HEK293T (cell line): ENCODE data around the gene CCNYL1.
A peak's percentile ranks its signal among the peaks of the same experiment; 100 is the strongest.

Experiments
- CTCF ChIA-PET: fragments of 350-600 bp; formaldehyde crosslinking; extraction: SDS; loops from one replicate; lab custom pipeline; 2021; ENCODE audit warnings: antibody characterized with exemption, inconsistent platforms; lab: Yijun Ruan, JAX
- POLR2A ChIA-PET: fragments of 350-600 bp; formaldehyde crosslinking; extraction: SDS; loops from one replicate; lab custom pipeline; 2020; ENCODE audit warnings: antibody characterized with exemption, inconsistent platforms; lab: Yijun Ruan, JAX
- DNase-seq: peaks from one replicate; pipeline ENCODE4 v3.0.0; 2012; ENCODE audit warnings: mixed read lengths; ENCODE audit errors: extremely low spot score
- ARNT ChIP-seq: fragments of 450-650 bp; IDR thresholded peaks from 2 replicates; pipeline ENCODE4 v1.6.1; 2017; ENCODE audit warnings: mild to moderate bottlenecking
- BHLHE40 ChIP-seq: fragments of 450-650 bp; IDR thresholded peaks from 2 replicates; pipeline ENCODE4 v1.6.1; 2016; ENCODE audit warnings: mild to moderate bottlenecking, moderate library complexity, borderline replicate concordance
- CTBP1 ChIP-seq: fragments of 450-650 bp; IDR thresholded peaks from 2 replicates; pipeline ENCODE4 v1.6.1; 2016; ENCODE audit warnings: borderline replicate concordance
- ELF4 ChIP-seq: fragments of 450-650 bp; IDR thresholded peaks from 2 replicates; pipeline ENCODE4 v1.6.1; 2017; ENCODE audit warnings: antibody characterized with exemption
- FOXA1 ChIP-seq: fragments of 450-650 bp; IDR thresholded peaks from 2 replicates; pipeline ENCODE4 v1.6.1; 2016; ENCODE audit warnings: mild to moderate bottlenecking
- FOXK2 ChIP-seq: fragments of 450-650 bp; IDR thresholded peaks from 2 replicates; pipeline ENCODE4 v1.6.1; 2016; ENCODE audit warnings: mild to moderate bottlenecking
- FOXM1 ChIP-seq: fragments of 450-650 bp; IDR thresholded peaks from 2 replicates; pipeline ENCODE4 v1.6.1; 2017; ENCODE audit warnings: mild to moderate bottlenecking, borderline replicate concordance
- HDGF ChIP-seq: fragments of 450-650 bp; IDR thresholded peaks from 2 replicates; pipeline ENCODE4 v1.6.1; 2017; ENCODE audit warnings: antibody characterized with exemption, borderline replicate concordance
- L3MBTL2 ChIP-seq: fragments of 450-650 bp; conservative IDR thresholded peaks from 2 replicates; pipeline ENCODE4 v1.6.1; 2016; ENCODE audit warnings: mild to moderate bottlenecking
- LEF1 ChIP-seq: fragments of 450-650 bp; IDR thresholded peaks from 2 replicates; pipeline ENCODE4 v1.6.1; 2017; ENCODE audit warnings: mild to moderate bottlenecking, borderline replicate concordance
- NFRKB ChIP-seq: fragments of 450-650 bp; IDR thresholded peaks from 2 replicates; pipeline ENCODE4 v1.6.1; 2016; ENCODE audit warnings: mild to moderate bottlenecking, moderate library complexity
- SP1 ChIP-seq: fragments of 450-650 bp; IDR thresholded peaks from 2 replicates; pipeline ENCODE4 v1.6.1; 2017
- SUZ12 ChIP-seq: fragments of 450-650 bp; IDR thresholded peaks from 2 replicates; pipeline ENCODE4 v1.6.1; 2016; ENCODE audit warnings: mild to moderate bottlenecking
- TARDBP ChIP-seq: fragments of 450-650 bp; IDR thresholded peaks from 2 replicates; pipeline ENCODE4 v1.6.1; 2016
- ZNF384 ChIP-seq: fragments of 450-650 bp; IDR thresholded peaks from 2 replicates; pipeline ENCODE4 v1.6.1; 2016
- TF ChIP-seq, protein P1 (sequence below): fragments of 450-650 bp; IDR thresholded peaks from 2 replicates; pipeline ENCODE4 v1.6.1; 2016

CCNYL1 gene

DNA sequence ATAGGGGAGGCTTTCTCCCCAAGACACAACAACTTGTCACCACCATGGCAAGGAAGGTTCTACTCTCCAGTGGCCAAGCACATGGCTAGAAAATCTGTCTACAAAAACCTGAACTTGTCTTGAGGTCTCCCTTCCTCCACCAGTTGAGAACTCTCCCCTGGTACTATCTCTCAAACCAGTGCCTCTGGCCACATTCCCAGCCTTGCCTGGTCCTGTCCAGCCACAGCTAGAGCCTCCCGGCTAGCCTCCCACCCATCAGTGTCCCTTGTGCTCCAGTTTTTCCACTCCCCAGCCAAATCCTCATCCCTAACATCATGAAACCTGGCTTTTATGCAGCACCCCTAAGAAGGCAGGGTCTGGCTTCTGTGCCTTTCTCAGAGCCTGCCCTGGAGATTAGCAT lies 79.5 kb downstream of the CCNYL1 start:
- TF ChIP-seq CTBP1 (no peak), ELF4 (no peak), NFRKB (no peak), BHLHE40 (no peak), L3MBTL2 (no peak), FOXM1 (no peak), FOXA1 (no peak), ARNT (no peak), SP1 (no peak)
- no peak for DNase-seq
- ChIA-PET POLR2A (interaction anchor here (1.5 kb wide), 1 partner anchor 8 kb away, joined by 4 read pairs; no protein-coding TSS in a partner anchor), CTCF (no interaction called here)

DNA sequence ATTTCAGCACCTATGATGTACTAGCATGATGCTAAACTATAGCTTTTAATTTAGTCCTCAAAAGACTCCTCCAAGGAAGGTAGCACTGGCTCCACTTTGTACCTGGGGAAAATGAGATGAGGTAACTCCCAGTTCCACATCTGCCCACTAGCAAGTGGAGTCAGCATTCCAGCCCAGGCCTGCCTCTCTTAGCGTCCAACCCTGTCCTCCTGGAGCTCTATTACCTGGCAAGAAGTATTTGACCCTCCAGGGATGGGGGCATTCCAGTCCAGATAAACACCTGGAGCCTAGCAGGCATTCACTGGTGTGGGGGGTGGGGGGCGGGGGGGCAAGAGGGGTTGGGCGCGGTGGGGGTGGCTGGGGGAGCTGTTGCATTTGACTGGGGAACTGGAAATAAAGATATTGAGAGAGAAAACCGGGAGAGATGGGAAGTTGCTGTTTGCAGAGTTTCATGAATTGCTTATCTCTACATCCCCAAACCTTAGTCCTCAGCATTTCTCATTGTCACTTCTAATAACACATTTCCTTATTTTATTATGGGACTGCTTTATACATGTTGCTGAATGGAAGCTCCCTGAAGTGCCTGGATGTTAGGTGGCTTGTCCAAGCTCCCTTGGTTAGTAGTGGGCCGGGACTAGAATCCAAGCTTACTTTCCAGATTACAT lies 80.3 kb downstream of the CCNYL1 start:
- TF ChIP-seq, protein P1, sequence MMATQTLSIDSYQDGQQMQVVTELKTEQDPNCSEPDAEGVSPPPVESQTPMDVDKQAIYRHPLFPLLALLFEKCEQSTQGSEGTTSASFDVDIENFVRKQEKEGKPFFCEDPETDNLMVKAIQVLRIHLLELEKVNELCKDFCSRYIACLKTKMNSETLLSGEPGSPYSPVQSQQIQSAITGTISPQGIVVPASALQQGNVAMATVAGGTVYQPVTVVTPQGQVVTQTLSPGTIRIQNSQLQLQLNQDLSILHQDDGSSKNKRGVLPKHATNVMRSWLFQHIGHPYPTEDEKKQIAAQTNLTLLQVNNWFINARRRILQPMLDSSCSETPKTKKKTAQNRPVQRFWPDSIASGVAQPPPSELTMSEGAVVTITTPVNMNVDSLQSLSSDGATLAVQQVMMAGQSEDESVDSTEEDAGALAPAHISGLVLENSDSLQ: no peak
- no peak for TF ChIP-seq ZNF384
- no peak for TF ChIP-seq FOXA1
- no peak for TF ChIP-seq FOXK2
- TF ChIP-seq SUZ12: no peak
- no peak for TF ChIP-seq CTBP1
- TF ChIP-seq HDGF: no peak
- no peak for TF ChIP-seq L3MBTL2
- TF ChIP-seq ELF4: no peak
- TF ChIP-seq LEF1: no peak
- no peak for TF ChIP-seq FOXM1
- TF ChIP-seq ARNT: no peak
- no peak for TF ChIP-seq SP1
- TF ChIP-seq TARDBP: no peak
- no peak for TF ChIP-seq NFRKB
- TF ChIP-seq BHLHE40: no peak
- POLR2A ChIA-PET: interaction anchor here (1.0 to 1.5 kb wide), 2 partner anchors 9 to 22 kb away, joined by 3 to 4 read pairs; partner anchors contain the start of gene FZD5
- CTCF ChIA-PET: interaction anchor here (0.6 kb wide), 1 partner anchor 85 kb away, joined by 3 read pairs; no protein-coding TSS in a partner anchor
- no peak for DNase-seq

DNA sequence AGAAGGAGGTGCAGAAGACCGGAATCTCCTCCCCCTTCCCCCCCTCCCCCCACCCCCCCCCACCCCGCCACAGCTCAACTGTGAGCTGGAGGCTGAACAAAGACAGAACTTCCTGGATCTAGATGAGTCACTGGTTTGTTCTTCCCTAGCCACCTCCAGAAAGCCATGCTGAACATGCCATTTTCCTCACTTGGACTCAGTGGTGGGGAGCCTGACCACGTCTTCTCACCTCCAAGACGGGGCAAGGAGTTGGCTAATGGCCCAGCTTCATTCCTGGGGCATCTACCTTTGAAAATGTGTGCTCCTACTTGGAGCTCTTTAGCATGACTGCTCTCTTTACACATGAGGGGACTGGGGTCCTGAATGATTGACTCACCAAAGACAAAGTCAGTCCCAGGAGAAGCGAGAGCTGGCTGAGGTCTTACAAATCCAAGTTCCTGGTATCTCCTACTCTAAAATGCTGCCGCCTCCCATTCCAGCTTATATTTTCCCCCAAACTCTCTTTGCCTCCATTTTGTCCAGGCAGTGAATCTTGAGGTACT lies 80.9 kb downstream of the CCNYL1 start:
- DNase-seq: no peak
- ChIA-PET POLR2A (interaction anchor here (1.0 to 1.5 kb wide), 2 partner anchors 10 to 23 kb away, joined by 3 to 4 read pairs; partner anchors contain the start of gene FZD5), CTCF (interaction anchor here (0.6 kb wide), 1 partner anchor 85 kb away, joined by 3 read pairs; no protein-coding TSS in a partner anchor)
- TF ChIP-seq BHLHE40 (no peak), L3MBTL2 (no peak), ARNT (no peak), SUZ12 (no peak), LEF1 (no peak), FOXA1 (no peak), NFRKB (no peak), FOXK2 (no peak), SP1 (no peak), CTBP1 (no peak), ZNF384 (no peak), ELF4 (no peak), FOXM1 (no peak)
- TF ChIP-seq, protein P1: no peak

DNA sequence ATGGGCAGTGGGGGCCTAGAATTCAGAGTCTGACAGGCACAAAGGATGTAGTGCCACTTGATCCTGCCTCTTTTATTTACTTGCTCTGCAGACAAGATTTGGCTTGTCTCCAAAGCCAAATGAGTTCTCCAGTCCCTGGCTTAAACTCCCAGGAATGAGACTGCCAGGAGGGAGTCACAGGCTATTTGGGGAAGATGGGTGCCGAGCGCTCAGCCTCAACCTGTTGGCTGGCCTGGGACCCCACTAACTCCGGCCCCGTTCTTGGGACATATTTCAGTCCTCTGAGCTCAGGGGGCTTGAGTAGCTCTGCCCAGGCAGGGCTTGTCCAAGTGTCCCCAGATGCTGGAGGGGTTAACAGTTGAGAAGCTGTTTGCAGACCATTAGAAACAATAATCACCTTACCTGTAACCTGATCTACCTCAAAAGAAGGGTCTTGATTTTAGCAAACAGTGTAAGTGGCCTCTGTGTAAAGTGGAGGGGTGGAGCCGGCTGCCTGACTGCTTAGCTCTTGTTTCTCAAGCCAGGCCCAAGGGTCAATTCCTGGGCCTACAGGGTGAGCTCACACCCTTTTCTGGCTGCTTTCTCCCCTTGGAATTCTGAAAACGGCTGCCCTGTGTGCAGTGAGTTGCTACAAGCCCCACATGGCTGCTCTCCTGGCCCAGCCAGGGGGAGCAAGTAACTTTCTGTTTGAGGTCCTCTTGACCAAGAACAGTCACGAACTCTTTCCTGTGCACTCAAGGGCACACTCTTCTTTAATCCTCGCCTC lies 85.3 kb downstream of the CCNYL1 start:
- ChIA-PET POLR2A (no interaction called here), CTCF (interaction anchor here (0.7 to 1.1 kb wide), 2 partner anchors 16 to 244 kb away, joined by 3 to 4 read pairs; no protein-coding TSS in a partner anchor)
- DNase-seq: peak; percentile 34
- TF ChIP-seq L3MBTL2 (no peak), ELF4 (no peak), CTBP1 (no peak), FOXA1 (no peak), BHLHE40 (no peak), ARNT (no peak), SUZ12 (no peak), LEF1 (no peak), TARDBP (no peak), ZNF384 (no peak), SP1 (no peak), FOXM1 (no peak)
- TF ChIP-seq, protein P1: no peak

DNA sequence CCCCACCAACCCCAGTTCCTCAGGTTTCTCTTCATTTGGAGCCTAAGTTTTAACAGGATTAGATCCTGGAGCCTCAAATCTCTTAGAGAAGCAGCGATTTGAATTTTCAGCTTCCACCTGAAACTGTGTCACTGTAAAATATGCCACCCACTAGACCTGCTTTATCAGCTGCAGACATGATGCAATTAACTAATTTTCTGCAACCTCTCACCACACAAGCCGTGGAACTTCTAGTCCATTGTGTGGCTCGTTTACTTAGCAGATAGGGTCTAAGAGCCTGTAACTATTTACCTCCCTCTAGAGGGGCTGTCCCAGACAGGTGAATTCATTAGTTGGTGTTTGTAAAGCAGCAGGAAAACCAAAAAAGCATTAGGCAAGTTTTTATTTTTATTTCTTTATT lies 89.8 kb downstream of the CCNYL1 start:
- ChIA-PET CTCF (no interaction called here), POLR2A (no interaction called here)
- DNase-seq: no peak

More for the DNA sequence above, 89.8 kb downstream of the CCNYL1 start:
- no peak for TF ChIP-seq TARDBP
- TF ChIP-seq, protein P1: no peak
- TF ChIP-seq NFRKB: no peak
- no peak for TF ChIP-seq SUZ12
- TF ChIP-seq ARNT: no peak
- TF ChIP-seq ZNF384: no peak
- no peak for TF ChIP-seq BHLHE40
- no peak for TF ChIP-seq LEF1
- TF ChIP-seq FOXA1: no peak
- no peak for TF ChIP-seq HDGF
- TF ChIP-seq FOXM1: no peak
- TF ChIP-seq FOXK2: no peak
- no peak for TF ChIP-seq CTBP1
- no peak for TF ChIP-seq ELF4
- no peak for TF ChIP-seq L3MBTL2
- TF ChIP-seq SP1: no peak
